Measurements from ENCODE around the gene PEX16.

Gene PEX16

DNA sequence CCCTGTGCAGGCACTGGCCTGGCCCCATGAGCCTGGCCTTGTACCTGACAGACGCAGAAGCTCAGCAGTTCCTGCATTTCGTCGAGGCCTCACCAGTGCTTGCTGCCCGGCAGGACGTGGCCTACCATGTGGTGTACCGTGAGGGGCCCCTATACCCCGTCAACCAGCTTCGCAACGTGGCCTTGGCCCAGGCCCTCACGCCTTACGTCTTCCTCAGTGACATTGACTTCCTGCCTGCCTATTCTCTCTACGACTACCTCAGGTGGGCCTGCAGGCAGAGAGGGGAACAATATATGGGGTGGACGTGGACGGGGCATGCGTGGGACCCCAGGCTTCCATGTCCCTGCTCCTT is 9.6 kb upstream of the PEX16 start:
- WGBS (ENCODE audit: insufficient coverage) = 37% methylated on average over 15 of the region's 15 CpGs
- peaks cover 0 to 14% (median 4%) of the 10 kb centered on the region in 4 experiments for H3K36me3 ChIP-seq (ENCODE audit: control insufficient read depth in 4 of 4, insufficient read depth in 4 of 4, low read length in 3 of 4)
- H3K4me3 ChIP-seq (ENCODE audit: control insufficient read depth in 1 of 7, extremely low read depth in 1 of 7, insufficient read depth in 4 of 7, low read depth in 2 of 7, low read length in 6 of 7) = no peak overlapping the region
- H3K9me3 ChIP-seq (ENCODE audit: control extremely low read depth in 1 of 5, control insufficient read depth in 4 of 5, insufficient read depth in 2 of 5, low read depth in 1 of 5, low read length in 4 of 5) = no peaks in the 10 kb centered on the region
- ChIA-PET CTCF (interaction anchor here (0.9 to 1.4 kb wide), 4 partner anchors 9 to 69 kb away, joined by 3 to 4 read pairs (median 4); partner anchors contain the start of gene PEX16), POLR2A (no interaction called here)
- no peak overlapping the region for H3K27ac ChIP-seq (ENCODE audit: insufficient read depth in 1 of 2, low read depth in 1 of 2, low read length in 2 of 2, poor library complexity in 1 of 2, severe bottlenecking in 2 of 2)
- DNase-seq = peak in 1 of 3 donors; percentile 43
- peaks cover 0 to 26% (median 22%) of the 10 kb centered on the region in 4 experiments for H3K4me1 ChIP-seq (ENCODE audit: control extremely low read depth in 1 of 4, control insufficient read depth in 4 of 4, insufficient read depth in 4 of 4, low read length in 3 of 4)
- H3K27me3 ChIP-seq (replicated peaks in 2 of 5; ENCODE audit: control insufficient read depth in 4 of 5, insufficient read depth in 5 of 5, low read length in 4 of 5) = peaks cover 0 to 24% (median 6%) of the 10 kb centered on the region in 5 experiments

DNA sequence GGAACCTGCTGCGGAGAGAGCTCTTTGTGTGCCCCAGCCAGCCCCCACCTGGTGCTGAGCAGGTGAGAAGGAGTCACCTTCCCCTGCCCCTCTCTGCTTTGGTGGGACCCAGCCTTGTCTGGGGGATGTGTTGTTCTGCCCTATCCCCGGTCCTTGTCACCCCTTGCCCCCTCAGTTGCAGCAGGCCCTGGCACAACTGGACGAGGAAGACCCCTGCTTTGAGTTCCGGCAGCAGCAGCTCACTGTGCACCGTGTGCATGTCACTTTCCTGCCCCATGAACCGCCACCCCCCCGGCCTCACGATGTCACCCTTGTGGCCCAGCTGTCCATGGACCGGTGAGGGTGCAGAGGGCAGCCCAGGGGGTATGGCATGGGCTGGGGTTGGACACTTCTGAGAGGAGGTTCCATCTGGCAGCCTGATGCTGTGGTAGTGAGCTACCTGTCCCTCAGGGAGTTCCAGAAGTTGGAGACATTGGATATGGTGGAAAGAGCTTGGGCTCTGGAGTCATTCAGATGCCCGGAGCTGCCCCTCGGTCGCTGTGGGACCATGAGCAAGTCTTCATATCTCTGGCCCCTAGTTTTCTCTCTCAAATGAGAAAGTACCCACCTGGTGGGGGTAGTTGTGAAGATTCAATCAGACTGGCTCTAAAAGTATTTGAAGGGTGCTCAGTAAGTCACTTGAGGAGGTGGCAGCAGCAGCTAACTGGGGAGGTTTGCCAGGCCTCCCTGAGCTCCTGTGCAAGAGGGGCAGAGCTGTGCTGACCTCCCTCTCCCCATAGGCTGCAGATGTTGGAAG is 9.1 kb upstream of the PEX16 start:
- CTCF ChIA-PET = interaction anchor here (0.9 to 1.4 kb wide), 5 partner anchors 9 to 69 kb away, joined by 3 to 4 read pairs (median 3); partner anchors contain the start of gene PEX16

DNA sequence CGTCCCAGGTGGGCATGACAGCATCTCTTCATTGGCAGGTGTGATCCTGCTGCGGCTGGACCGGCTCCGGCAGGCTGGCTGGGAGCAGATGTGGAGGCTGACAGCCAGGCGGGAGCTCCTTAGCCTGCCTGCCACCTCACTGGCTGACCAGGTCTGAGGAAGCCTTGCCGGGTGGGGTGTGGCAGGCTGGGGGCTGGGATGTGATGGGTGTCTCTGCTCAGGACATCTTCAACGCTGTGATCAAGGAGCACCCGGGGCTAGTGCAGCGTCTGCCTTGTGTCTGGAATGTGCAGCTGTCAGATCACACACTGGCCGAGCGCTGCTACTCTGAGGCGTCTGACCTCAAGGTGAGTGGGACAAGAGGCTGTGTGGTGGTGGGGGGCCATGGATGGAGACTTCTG is 8.3 kb upstream of the PEX16 start:
- peaks cover 0 to 2% (median 0%) of the 10 kb centered on the region in 4 experiments for H3K36me3 ChIP-seq (ENCODE audit: control insufficient read depth in 4 of 4, insufficient read depth in 4 of 4, low read length in 3 of 4)
- ChIA-PET CTCF (interaction anchor here (0.9 to 1.2 kb wide), 3 partner anchors 8 to 33 kb away, joined by 3 to 4 read pairs (median 3); partner anchors contain the start of gene PEX16), POLR2A (no interaction called here)
- no peak for DNase-seq
- peaks cover 0 to 37% (median 9%) of the 10 kb centered on the region in 5 experiments for H3K27me3 ChIP-seq (replicated peaks in 2 of 5; ENCODE audit: control insufficient read depth in 4 of 5, insufficient read depth in 5 of 5, low read length in 4 of 5)
- H3K4me1 ChIP-seq (ENCODE audit: control extremely low read depth in 1 of 4, control insufficient read depth in 4 of 4, insufficient read depth in 4 of 4, low read length in 3 of 4) = peaks cover 0 to 31% (median 25%) of the 10 kb centered on the region in 4 experiments
- no peaks in the 10 kb centered on the region for H3K9me3 ChIP-seq (ENCODE audit: control extremely low read depth in 1 of 5, control insufficient read depth in 4 of 5, insufficient read depth in 2 of 5, low read depth in 1 of 5, low read length in 4 of 5)
- H3K27ac ChIP-seq (ENCODE audit: insufficient read depth in 1 of 2, low read depth in 1 of 2, low read length in 2 of 2, poor library complexity in 1 of 2, severe bottlenecking in 2 of 2) = no peak overlapping the region
- WGBS (ENCODE audit: insufficient coverage) = 100% methylated on average over 4 of the region's 12 CpGs
- no peak overlapping the region for H3K4me3 ChIP-seq (ENCODE audit: control insufficient read depth in 1 of 7, extremely low read depth in 1 of 7, insufficient read depth in 4 of 7, low read depth in 2 of 7, low read length in 6 of 7)

More for the DNA sequence above, 9.1 kb upstream of the PEX16 start:
- H3K4me1 ChIP-seq (ENCODE audit: control extremely low read depth in 1 of 4, control insufficient read depth in 4 of 4, insufficient read depth in 4 of 4, low read length in 3 of 4) = peaks cover 0 to 31% (median 25%) of the 10 kb centered on the region in 4 experiments
- H3K9me3 ChIP-seq (ENCODE audit: control extremely low read depth in 1 of 5, control insufficient read depth in 4 of 5, insufficient read depth in 2 of 5, low read depth in 1 of 5, low read length in 4 of 5) = no peaks in the 10 kb centered on the region
- WGBS (ENCODE audit: insufficient coverage) = 98% methylated on average over 9 of the region's 12 CpGs
- peaks cover 0 to 8% (median under 1%) of the 10 kb centered on the region in 4 experiments for H3K36me3 ChIP-seq (ENCODE audit: control insufficient read depth in 4 of 4, insufficient read depth in 4 of 4, low read length in 3 of 4)
- no peak overlapping the region for H3K4me3 ChIP-seq (ENCODE audit: control insufficient read depth in 1 of 7, extremely low read depth in 1 of 7, insufficient read depth in 4 of 7, low read depth in 2 of 7, low read length in 6 of 7)
- H3K27me3 ChIP-seq (replicated peaks in 2 of 5; ENCODE audit: control insufficient read depth in 4 of 5, insufficient read depth in 5 of 5, low read length in 4 of 5) = peaks cover 0 to 29% (median 9%) of the 10 kb centered on the region in 5 experiments
- H3K27ac ChIP-seq (ENCODE audit: insufficient read depth in 1 of 2, low read depth in 1 of 2, low read length in 2 of 2, poor library complexity in 1 of 2, severe bottlenecking in 2 of 2) = no peak overlapping the region
- POLR2A ChIA-PET = no interaction called here
- DNase-seq = no peak

DNA sequence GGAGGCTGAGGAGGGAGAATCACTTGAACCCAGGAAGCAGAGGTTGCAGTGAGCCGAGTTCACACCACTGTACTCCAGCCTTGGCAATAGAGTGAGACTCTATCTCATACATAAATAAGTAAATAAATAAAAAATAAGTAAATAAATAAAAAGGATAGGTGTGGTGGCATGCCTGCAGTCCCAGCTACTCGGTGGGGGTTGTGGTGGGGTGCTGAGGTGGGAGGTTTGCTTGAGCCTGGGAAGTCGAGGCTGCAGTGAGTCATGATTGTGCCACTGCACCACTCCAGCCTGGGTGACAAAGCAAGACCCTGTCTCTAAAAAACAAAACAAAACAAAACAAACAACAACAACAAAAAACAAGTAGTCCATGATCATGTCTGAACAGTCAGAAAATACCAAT is 7.9 kb upstream of the PEX16 start:
- DNase-seq = no peak
- ChIA-PET CTCF (interaction anchor here (0.7 kb wide), 1 partner anchor 19 kb away, joined by 3 read pairs; no protein-coding TSS in a partner anchor), POLR2A (no interaction called here)
- no peak overlapping the region for H3K4me3 ChIP-seq (ENCODE audit: control insufficient read depth in 1 of 7, extremely low read depth in 1 of 7, insufficient read depth in 4 of 7, low read depth in 2 of 7, low read length in 6 of 7)
- peaks cover 0 to 38% (median 9%) of the 10 kb centered on the region in 5 experiments for H3K27me3 ChIP-seq (replicated peaks in 2 of 5; ENCODE audit: control insufficient read depth in 4 of 5, insufficient read depth in 5 of 5, low read length in 4 of 5)
- no peaks in the 10 kb centered on the region for H3K9me3 ChIP-seq (ENCODE audit: control extremely low read depth in 1 of 5, control insufficient read depth in 4 of 5, insufficient read depth in 2 of 5, low read depth in 1 of 5, low read length in 4 of 5)
- WGBS (ENCODE audit: insufficient coverage) = 80% methylated on average over 1 of the region's 3 CpGs
- H3K4me1 ChIP-seq (ENCODE audit: control extremely low read depth in 1 of 4, control insufficient read depth in 4 of 4, insufficient read depth in 4 of 4, low read length in 3 of 4) = peaks cover 0 to 31% (median 25%) of the 10 kb centered on the region in 4 experiments
- H3K27ac ChIP-seq (ENCODE audit: insufficient read depth in 1 of 2, low read depth in 1 of 2, low read length in 2 of 2, poor library complexity in 1 of 2, severe bottlenecking in 2 of 2) = no peak overlapping the region
- no peaks in the 10 kb centered on the region for H3K36me3 ChIP-seq (ENCODE audit: control insufficient read depth in 4 of 4, insufficient read depth in 4 of 4, low read length in 3 of 4)

DNA sequence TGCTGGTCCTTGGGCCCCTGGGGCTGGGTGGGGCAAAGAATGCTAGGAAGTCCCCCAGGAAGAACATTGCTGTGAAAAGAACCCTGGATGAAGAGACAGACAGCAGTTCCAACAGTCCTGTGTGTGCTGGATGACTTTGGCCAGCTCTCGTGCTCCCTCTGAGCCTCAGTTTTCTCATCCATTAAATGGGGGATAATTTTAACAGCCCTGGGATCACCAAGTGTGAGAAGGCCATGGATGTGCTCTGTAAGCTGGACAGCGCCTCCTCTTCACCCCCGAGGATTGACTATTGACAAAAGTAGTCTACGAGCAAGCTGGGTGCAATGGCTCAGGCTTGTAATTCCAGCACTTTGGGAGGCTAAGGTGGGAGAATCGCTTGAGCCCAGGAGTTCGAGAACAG is 7.2 kb upstream of the PEX16 start:
- Histone ChIP-seq H3K36me3 (ENCODE audit: control insufficient read depth in 4 of 4, insufficient read depth in 4 of 4, low read length in 3 of 4) (no peaks in the 10 kb centered on the region), H3K4me3 (ENCODE audit: control insufficient read depth in 1 of 7, extremely low read depth in 1 of 7, insufficient read depth in 4 of 7, low read depth in 2 of 7, low read length in 6 of 7) (no peak overlapping the region), H3K9me3 (ENCODE audit: control extremely low read depth in 1 of 5, control insufficient read depth in 4 of 5, insufficient read depth in 2 of 5, low read depth in 1 of 5, low read length in 4 of 5) (no peaks in the 10 kb centered on the region), H3K27me3 (replicated peaks in 2 of 5; ENCODE audit: control insufficient read depth in 4 of 5, insufficient read depth in 5 of 5, low read length in 4 of 5) (peaks cover 0 to 38% (median 9%) of the 10 kb centered on the region in 5 experiments), H3K4me1 (ENCODE audit: control extremely low read depth in 1 of 4, control insufficient read depth in 4 of 4, insufficient read depth in 4 of 4, low read length in 3 of 4) (peaks cover 0 to 32% (median 27%) of the 10 kb centered on the region in 4 experiments), H3K27ac (ENCODE audit: insufficient read depth in 1 of 2, low read depth in 1 of 2, low read length in 2 of 2, poor library complexity in 1 of 2, severe bottlenecking in 2 of 2) (no peak overlapping the region)
- 97% methylated on average over 6 of the region's 6 CpGs for WGBS (ENCODE audit: insufficient coverage)
- DNase-seq = no peak
- ChIA-PET CTCF (interaction anchor here (0.7 kb wide), 1 partner anchor 19 kb away, joined by 3 read pairs; no protein-coding TSS in a partner anchor), POLR2A (no interaction called here)

DNA sequence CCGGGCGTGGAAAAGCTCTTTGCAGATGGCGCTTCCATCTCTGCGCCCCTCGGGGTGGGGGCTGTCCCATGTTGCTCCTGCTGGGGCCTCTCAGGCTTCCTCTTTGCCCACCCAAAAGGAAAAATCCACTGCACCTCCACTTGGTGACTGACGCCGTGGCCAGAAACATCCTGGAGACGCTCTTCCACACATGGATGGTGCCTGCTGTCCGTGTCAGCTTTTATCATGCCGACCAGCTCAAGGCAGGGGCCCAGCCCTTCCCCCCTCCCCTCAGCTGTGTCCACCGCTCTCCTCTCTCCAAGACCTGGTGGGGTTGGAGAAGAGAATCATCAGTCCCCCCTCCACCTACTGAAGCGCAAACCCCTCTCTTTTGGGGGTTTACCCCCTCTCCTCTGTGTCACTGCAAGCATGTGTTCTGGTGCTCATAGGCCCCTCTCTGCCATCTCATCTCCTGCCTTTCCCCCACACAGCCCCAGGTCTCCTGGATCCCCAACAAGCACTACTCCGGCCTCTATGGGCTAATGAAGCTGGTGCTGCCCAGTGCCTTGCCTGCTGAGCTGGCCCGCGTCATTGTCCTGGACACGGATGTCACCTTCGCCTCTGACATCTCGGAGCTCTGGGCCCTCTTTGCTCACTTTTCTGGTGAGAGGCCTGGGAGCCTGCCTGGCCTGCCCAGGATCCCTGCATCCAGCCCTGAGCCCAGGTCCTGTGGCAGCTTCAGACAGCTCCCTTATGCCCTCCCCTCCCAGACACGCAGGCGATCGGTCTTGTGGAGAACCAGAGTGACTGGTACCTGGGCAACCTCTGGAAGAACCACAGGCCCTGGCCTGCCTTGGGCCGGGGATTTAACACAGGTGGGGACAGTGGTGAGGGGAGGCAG is 6.6 kb upstream of the PEX16 start:
- no peak overlapping the region for H3K4me3 ChIP-seq (ENCODE audit: control insufficient read depth in 1 of 7, extremely low read depth in 1 of 7, insufficient read depth in 4 of 7, low read depth in 2 of 7, low read length in 6 of 7)
- no peaks in the 10 kb centered on the region for H3K9me3 ChIP-seq (ENCODE audit: control extremely low read depth in 1 of 5, control insufficient read depth in 4 of 5, insufficient read depth in 2 of 5, low read depth in 1 of 5, low read length in 4 of 5)
- WGBS (ENCODE audit: insufficient coverage) = 93% methylated on average over 15 of the region's 22 CpGs
- ChIA-PET POLR2A (no interaction called here), CTCF (no interaction called here)
- DNase-seq = no peak
- no peak overlapping the region for H3K27ac ChIP-seq (ENCODE audit: insufficient read depth in 1 of 2, low read depth in 1 of 2, low read length in 2 of 2, poor library complexity in 1 of 2, severe bottlenecking in 2 of 2)
- H3K36me3 ChIP-seq (ENCODE audit: control insufficient read depth in 4 of 4, insufficient read depth in 4 of 4, low read length in 3 of 4) = no peaks in the 10 kb centered on the region
- peaks cover 0 to 38% (median 9%) of the 10 kb centered on the region in 5 experiments for H3K27me3 ChIP-seq (replicated peaks in 2 of 5; ENCODE audit: control insufficient read depth in 4 of 5, insufficient read depth in 5 of 5, low read length in 4 of 5)
- H3K4me1 ChIP-seq (ENCODE audit: control extremely low read depth in 1 of 4, control insufficient read depth in 4 of 4, insufficient read depth in 4 of 4, low read length in 3 of 4) = peaks cover 0 to 37% (median 32%) of the 10 kb centered on the region in 4 experiments

All from common myeloid progenitor, CD34-positive (primary cell).